Stomach (tissue), 9 donors: ENCODE results near the gene MAVS. TPM values are rescaled to one million over a fixed set of nuclear protein-coding genes. Genes with fewer than 3 reads are reported as not detected.

Source experiments
- DNase-seq, 2 donors: peaks; one replicate each; pipeline versions ENCODE4 v3.0.0 to v3.0.0-alpha.2; 2013 to 2019
- H3K27ac ChIP-seq, 5 donors: fragments of 200-600 bp in 4 of 5; sonication (generic) in 4 of 5; one replicate each; pipeline ENCODE4 v1.5.1; 2013 to 2019; ENCODE audit warnings: mild to moderate bottlenecking in 1 of 5, moderate library complexity in 1 of 5
- H3K27me3 ChIP-seq, 3 donors: fragments of 200-600 bp; sonication (generic); one replicate each; pipeline ENCODE4 v1.5.1; 2017 to 2019; ENCODE audit warnings: mixed run types in 1 of 3
- H3K36me3 ChIP-seq, 4 donors: fragments of 200-600 bp; sonication (generic); 1 replicate in 3 of 4; 2 replicates in 1 of 4; pipeline ENCODE4 v1.5.1; 2016 to 2019
- H3K4me1 ChIP-seq, 4 donors: fragments of 200-600 bp; sonication (generic); one replicate each; pipeline ENCODE4 v1.5.1; 2016 to 2019
- H3K4me3 ChIP-seq, 4 donors: fragments of 200-600 bp; sonication (generic) in 3 of 4; one replicate each; pipeline ENCODE4 v1.5.1; 2016 to 2019; ENCODE audit warnings: mild to moderate bottlenecking in 1 of 4
- H3K9me3 ChIP-seq, 4 donors: fragments of 200-600 bp; sonication (generic); one replicate each; pipeline ENCODE4 v1.5.1; 2016 to 2019
- EP300 ChIP-seq: sonication (generic); formaldehyde crosslinking; IDR thresholded peaks from one replicate; pipeline ENCODE4 v1.6.1; 2017; ENCODE audit warnings: antibody characterized with exemption
- POLR2A ChIP-seq, 4 donors: fragments of 450-650 bp; IDR thresholded peaks; one replicate each; pipeline ENCODE4 v1.6.1; 2016; ENCODE audit warnings: antibody characterized with exemption in 4 of 4, control low read depth in 2 of 4, mild to moderate bottlenecking in 1 of 4, moderate library complexity in 1 of 4
- POLR2AphosphoS5 ChIP-seq, 3 donors: sonication (generic); formaldehyde crosslinking; IDR thresholded peaks; one replicate each; pipeline ENCODE4 v1.6.1; 2016; ENCODE audit warnings: antibody characterized with exemption in 3 of 3
- WGBS, 5 donors: extraction: QIAGEN DNeasy Blood & Tissue Kit in 3 of 5; methylation state at CpG; one replicate each; pipeline versions ENCODE4 v1.1.5 to v1.1.7; 2013 to 2018; 5-methylcytosine and 5-hydroxymethylcytosine counted together
- intact Hi-C: fragments of 100-400 bp; cut with DNase I; formaldehyde crosslinking; loops from one replicate; pipeline ENCODE4 v1.15.1; 2023; ENCODE audit warnings: low total_unique reads
- polyA plus RNA-seq, 3 donors: library from polyadenylated mRNA; stranded (reverse); fragments of 200-250 nt; gene quantifications; one replicate each; pipeline ENCODE4 v1.2.3, GENCODE V29; 2013
- total RNA-seq, 5 donors: library from RNA; depleted of rRNA; stranded (reverse); fragments of >200 nt; gene quantifications; one replicate each; pipeline versions ENCODE4 v1.1.0 to v1.2.3, GENCODE V29; 2014 to 2016
- TF ChIP-seq, protein P1 (sequence below), 7 experiments: fragments of 450-650 bp in 4 of 7; fragments of 200-600 bp in 3 of 7; sonication (generic) in 3 of 7; IDR thresholded peaks; one replicate each; pipeline ENCODE4 v1.5.1; 2016 to 2019; ENCODE audit warnings: antibody characterized with exemption in 7 of 7, control low read depth in 2 of 7, mild to moderate bottlenecking in 1 of 7
- donor health status: healthy with polysubstance abuse.
- donor health status: Bipolar disorder and iron deficiency.
- donor health status: healthy.

Gene MAVS
- total and polyA plus RNA-seq, 8 donors = 6.3 to 50.4 (median 30.8) TPM

- Histone ChIP-seq H3K4me1 (peaks cover 45 to 81% (median 62%) of the 10 kb centered on the region in 4 donors), H3K36me3 (peaks cover 53 to 75% (median 72%) of the 10 kb centered on the region in 4 donors), H3K9me3 (no peaks in the 10 kb centered on the region), H3K4me3 (no peak overlapping the region), H3K27me3 (no peaks in the 10 kb centered on the region), H3K27ac (peak overlapping the region in 3 of 5 donors; percentile 15 to 98 (median 26))
- no peak for TF ChIP-seq POLR2A (IDR thresholded peaks at IDR 0.05)
- no peak for TF ChIP-seq POLR2AphosphoS5 (IDR thresholded peaks at IDR 0.05)
- TF ChIP-seq EP300 = no peak
- TF ChIP-seq, protein P1, sequence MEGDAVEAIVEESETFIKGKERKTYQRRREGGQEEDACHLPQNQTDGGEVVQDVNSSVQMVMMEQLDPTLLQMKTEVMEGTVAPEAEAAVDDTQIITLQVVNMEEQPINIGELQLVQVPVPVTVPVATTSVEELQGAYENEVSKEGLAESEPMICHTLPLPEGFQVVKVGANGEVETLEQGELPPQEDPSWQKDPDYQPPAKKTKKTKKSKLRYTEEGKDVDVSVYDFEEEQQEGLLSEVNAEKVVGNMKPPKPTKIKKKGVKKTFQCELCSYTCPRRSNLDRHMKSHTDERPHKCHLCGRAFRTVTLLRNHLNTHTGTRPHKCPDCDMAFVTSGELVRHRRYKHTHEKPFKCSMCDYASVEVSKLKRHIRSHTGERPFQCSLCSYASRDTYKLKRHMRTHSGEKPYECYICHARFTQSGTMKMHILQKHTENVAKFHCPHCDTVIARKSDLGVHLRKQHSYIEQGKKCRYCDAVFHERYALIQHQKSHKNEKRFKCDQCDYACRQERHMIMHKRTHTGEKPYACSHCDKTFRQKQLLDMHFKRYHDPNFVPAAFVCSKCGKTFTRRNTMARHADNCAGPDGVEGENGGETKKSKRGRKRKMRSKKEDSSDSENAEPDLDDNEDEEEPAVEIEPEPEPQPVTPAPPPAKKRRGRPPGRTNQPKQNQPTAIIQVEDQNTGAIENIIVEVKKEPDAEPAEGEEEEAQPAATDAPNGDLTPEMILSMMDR (IDR thresholded peaks at IDR 0.05) = no peak
- WGBS, 5 donors = 89 to 98% (median 94%) methylated on average over 2 to 4 of the region's 4 CpGs
- no peak for DNase-seq
- intact Hi-C loops = no loop called here
These were observed 45.3 kb upstream of the MAVS start for GRCh38 chr20:3801299-3801698.

DNA sequence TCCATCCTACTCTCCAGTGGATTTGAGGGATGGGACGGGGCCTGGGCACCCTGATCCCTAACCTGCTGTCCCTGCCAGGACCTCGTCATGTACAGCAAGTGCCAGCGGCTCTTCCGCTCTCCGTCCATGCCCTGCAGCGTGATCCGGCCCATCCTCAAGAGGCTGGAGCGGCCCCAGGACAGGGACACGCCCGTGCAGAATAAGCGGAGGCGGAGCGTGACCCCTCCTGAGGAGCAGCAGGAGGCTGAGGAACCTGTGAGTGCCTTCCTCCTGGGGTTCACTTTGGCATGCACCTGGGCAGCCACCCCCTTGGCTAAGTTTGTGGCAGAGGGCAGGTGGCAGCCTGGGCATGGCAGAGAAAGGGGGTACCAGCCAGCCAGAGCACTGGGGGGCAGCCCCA is 44.8 kb upstream of the MAVS start:
- DNase-seq = no peak
- peaks cover 53 to 75% (median 72%) of the 10 kb centered on the region in 4 donors for H3K36me3 ChIP-seq
- no peaks in the 10 kb centered on the region for H3K27me3 ChIP-seq
- TF ChIP-seq, protein P1 (IDR thresholded peaks at IDR 0.05) = no peak
- TF ChIP-seq POLR2A (IDR thresholded peaks at IDR 0.05) = no peak
- TF ChIP-seq EP300 = no peak
- TF ChIP-seq POLR2AphosphoS5 (IDR thresholded peaks at IDR 0.05) = no peak
- H3K27ac ChIP-seq = peak overlapping the region in 3 of 5 donors; percentile 15 to 98 (median 26)
- intact Hi-C loops = no loop called here
- peaks cover 45 to 81% (median 62%) of the 10 kb centered on the region in 4 donors for H3K4me1 ChIP-seq
- WGBS, 5 donors = 92 to 96% (median 94%) methylated on average over 13 of the region's 13 CpGs; no CpG with 5 or more reads in 1 of the 5 donors
- H3K4me3 ChIP-seq = no peak overlapping the region
- no peaks in the 10 kb centered on the region for H3K9me3 ChIP-seq

GRCh38 chr20:3802524-3803239 is 44.0 kb upstream of the MAVS start:
- DNase-seq = no peak
- Histone ChIP-seq H3K9me3 (no peaks in the 10 kb centered on the region), H3K27ac (peak overlapping the region in 3 of 5 donors; percentile 14 to 98 (median 15)), H3K4me1 (peaks cover 45 to 81% (median 62%) of the 10 kb centered on the region in 4 donors), H3K36me3 (peaks cover 53 to 75% (median 70%) of the 10 kb centered on the region in 4 donors), H3K4me3 (no peak overlapping the region), H3K27me3 (no peaks in the 10 kb centered on the region)
- 86 to 93% (median 87%) methylated on average over 11 of the region's 11 CpGs for WGBS, 5 donors
- TF ChIP-seq EP300 = no peak
- TF ChIP-seq, protein P1 (IDR thresholded peaks at IDR 0.05) = no peak
- TF ChIP-seq POLR2AphosphoS5 (IDR thresholded peaks at IDR 0.05) = no peak
- TF ChIP-seq POLR2A (IDR thresholded peaks at IDR 0.05) = no peak
- intact Hi-C loops = no loop called here

GRCh38 chr20:3803289-3803688 is 43.3 kb upstream of the MAVS start:
- peak in 1 of 2 donors; percentile 2 for DNase-seq
- H3K27me3 ChIP-seq = no peaks in the 10 kb centered on the region
- H3K4me1 ChIP-seq = peaks cover 47 to 81% (median 62%) of the 10 kb centered on the region in 4 donors
- H3K9me3 ChIP-seq = no peaks in the 10 kb centered on the region
- peak overlapping the region in 1 of 5 donors; percentile 98 for H3K27ac ChIP-seq
- intact Hi-C loops = no loop called here
- H3K36me3 ChIP-seq = peaks cover 53 to 75% (median 70%) of the 10 kb centered on the region in 4 donors
- no peak overlapping the region for H3K4me3 ChIP-seq
- no peak for TF ChIP-seq POLR2AphosphoS5 (IDR thresholded peaks at IDR 0.05)
- WGBS, 5 donors = 89 to 95% (median 94%) methylated on average over 14 of the region's 14 CpGs

DNA sequence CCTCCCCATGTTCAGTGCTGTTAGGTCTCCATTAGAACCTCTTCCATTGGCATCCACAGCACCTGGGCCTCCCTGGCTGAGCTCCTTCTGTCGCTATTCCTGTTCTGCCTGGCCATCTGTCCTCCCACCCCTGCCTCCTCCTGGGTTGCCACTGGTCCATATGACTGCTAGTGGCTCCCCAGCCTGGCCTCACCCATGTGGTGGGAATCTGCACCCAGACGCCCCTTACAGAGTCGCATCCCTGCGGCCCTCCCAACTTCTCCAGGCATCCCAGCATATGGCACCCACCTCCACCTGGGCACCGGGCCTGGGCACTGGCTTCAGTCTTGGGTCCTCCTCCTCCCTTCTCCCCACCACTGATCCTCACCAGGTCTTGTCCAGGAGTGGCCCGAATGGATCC is 42.8 kb upstream of the MAVS start:
- intact Hi-C loops = no loop called here
- peak overlapping the region in 2 of 5 donors; percentile 96 to 98 for H3K27ac ChIP-seq
- TF ChIP-seq EP300 (no peak), POLR2AphosphoS5 (IDR thresholded peaks at IDR 0.05) (no peak), POLR2A (IDR thresholded peaks at IDR 0.05) (no peak)
- TF ChIP-seq, protein P1 (IDR thresholded peaks at IDR 0.05) = no peak
- H3K36me3 ChIP-seq = peaks cover 53 to 71% (median 68%) of the 10 kb centered on the region in 4 donors
- H3K4me3 ChIP-seq = no peak overlapping the region
- WGBS, 5 donors = 75 to 93% (median 90%) methylated on average over 6 of the region's 6 CpGs
- H3K27me3 ChIP-seq = no peaks in the 10 kb centered on the region
- peak in 1 of 2 donors; percentile 1 for DNase-seq
- H3K9me3 ChIP-seq = no peaks in the 10 kb centered on the region
- H3K4me1 ChIP-seq = peaks cover 44 to 81% (median 61%) of the 10 kb centered on the region in 4 donors
